GM18520 (cell line): ENCODE results near the gene MGAM2.
"Not testable (repeated sequence)": the region's sequence is repeated elsewhere in the genome, so short reads cannot be mapped to it uniquely, and the experiment has no call there.

ENCODE experiments used
- ATAC-seq: cut with Tn5 transposase; IDR thresholded peaks from one replicate; pipeline ENCODE4 v1.9.1; 2021; ENCODE audit not compliant: unreplicated experiment

The MGAM2 gene

GRCh38 chr7:142111499-142111898, at the start of gene MGAM2:
MGAM2 (plus strand) TSS chr7:142111718; CDS start chr7:142116874, 5,156 bp downstream.
- no peak for ATAC-seq

- ATAC-seq: no peak
Measured at GRCh38 chr7:142063551-142064442, 47.7 kb upstream of the MGAM2 start.

GRCh38 chr7:142066536-142066935, 45.0 kb upstream of the MGAM2 start:
- ATAC-seq: no peak

- no peak for ATAC-seq
Measured at GRCh38 chr7:142077762-142078161, 33.8 kb upstream of the MGAM2 start.

GRCh38 chr7:142083605-142084004, 27.9 kb upstream of the MGAM2 start:
- no peak for ATAC-seq

GRCh38 chr7:142085428-142085827, 26.1 kb upstream of the MGAM2 start:
- no peak for ATAC-seq

GRCh38 chr7:142088022-142088714, 23.4 kb upstream of the MGAM2 start:
- no peak for ATAC-seq

GRCh38 chr7:142089035-142089434, 22.5 kb upstream of the MGAM2 start:
- ATAC-seq: no peak

GRCh38 chr7:142091961-142092360, 19.6 kb upstream of the MGAM2 start:
- ATAC-seq: no peak

GRCh38 chr7:142094861-142095260, 16.7 kb upstream of the MGAM2 start:
- ATAC-seq: no peak

GRCh38 chr7:142097571-142097970, 13.9 kb upstream of the MGAM2 start:
- no peak for ATAC-seq

- ATAC-seq: no peak
Measured at GRCh38 chr7:142098004-142098403, 13.5 kb upstream of the MGAM2 start.

GRCh38 chr7:142099347-142099746, 12.2 kb upstream of the MGAM2 start:
- ATAC-seq: not testable (repeated sequence)

GRCh38 chr7:142100634-142101033, 10.9 kb upstream of the MGAM2 start:
- ATAC-seq: no peak

- not testable (repeated sequence) for ATAC-seq
Measured at GRCh38 chr7:142101794-142102193, 9.7 kb upstream of the MGAM2 start.

- ATAC-seq: no peak
Measured at GRCh38 chr7:142104550-142105527, 6.7 kb upstream of the MGAM2 start.

GRCh38 chr7:142108728-142109505, 2.6 kb upstream of the MGAM2 start:
- no peak for ATAC-seq

- no peak for ATAC-seq
Measured at GRCh38 chr7:142110098-142110497, 1.4 kb upstream of the MGAM2 start.

GRCh38 chr7:142110638-142111037, 880 bp upstream of the MGAM2 start:
- ATAC-seq: no peak

GRCh38 chr7:142112086-142112485, 568 bp downstream of the MGAM2 start:
- ATAC-seq: no peak
